NCI-H128 (cell line): ENCODE results near the gene IDE.
"Not testable (repeated sequence)": the region's sequence is repeated elsewhere in the genome, so short reads cannot be mapped to it uniquely, and the experiment has no call there.

Source experiments
- DNase-seq: peaks from one replicate; lab custom pipeline; 2025; ENCODE audit not compliant: unreplicated experiment; lab: John Stamatoyannopoulos, UW

The IDE gene

GRCh38 chr10:92420546-92421275 lies 153.2 kb downstream of the IDE start:
- no peak for DNase-seq

DNA sequence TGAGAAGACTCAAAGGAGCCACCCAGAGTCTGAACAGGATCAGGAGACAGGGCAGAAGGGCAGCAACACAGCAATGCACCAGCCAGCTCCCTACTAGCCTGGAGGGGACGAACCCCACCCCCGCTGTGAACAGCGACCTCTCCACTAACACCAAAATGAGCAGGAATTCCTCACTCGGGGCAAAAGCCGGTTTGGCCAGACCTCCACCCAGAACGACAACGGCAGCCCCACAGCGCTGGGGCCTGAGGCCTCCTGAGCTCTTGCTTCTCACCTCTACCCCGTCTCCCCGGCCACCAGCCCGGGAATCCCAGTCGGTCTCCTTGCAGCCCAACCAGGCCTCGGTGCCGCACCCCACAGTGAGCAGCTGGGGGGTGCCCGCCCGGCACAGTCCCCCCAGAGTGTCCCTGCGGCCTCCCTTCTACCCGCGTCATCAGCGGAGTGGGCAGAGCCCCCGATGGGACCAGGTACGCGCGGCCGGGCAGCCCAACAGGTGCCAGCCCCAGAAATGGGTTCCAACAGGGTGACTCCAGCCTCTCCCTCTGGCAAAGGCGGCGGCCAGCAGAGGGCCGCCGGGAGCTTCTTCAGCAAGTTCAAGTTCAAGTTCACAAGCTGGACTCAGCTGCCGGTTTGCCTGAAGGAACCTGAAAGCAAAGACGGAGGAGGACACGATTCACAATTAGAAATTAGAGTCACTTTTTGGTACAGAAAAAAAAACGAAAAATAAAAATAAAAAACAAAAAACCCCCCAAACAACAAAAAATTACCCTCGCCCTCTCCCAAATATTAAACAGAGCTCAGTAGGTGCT lies 153.9 kb downstream of the IDE start:
- DNase-seq: no peak

DNA sequence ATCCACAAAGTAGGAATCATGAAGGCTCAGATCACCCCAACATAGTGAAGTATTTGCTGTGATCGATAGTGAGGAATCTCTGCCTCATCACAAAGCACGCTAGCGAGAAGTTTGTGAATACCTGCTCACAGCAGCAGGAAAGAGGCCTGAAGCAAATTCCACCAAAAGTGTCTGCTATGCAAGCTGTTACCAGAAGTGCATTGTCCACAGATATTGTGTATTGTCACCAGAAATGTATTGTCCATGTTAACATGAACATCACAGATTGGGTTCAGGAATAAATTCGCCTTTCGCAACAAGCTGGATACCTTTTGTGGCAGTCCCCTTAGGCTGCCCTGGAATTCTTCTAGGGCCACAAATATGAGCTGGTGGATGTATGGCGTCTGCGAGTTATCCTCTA lies 155.0 kb downstream of the IDE start:
- DNase-seq: no peak

GRCh38 chr10:92418221-92418620 lies 155.7 kb downstream of the IDE start:
- no peak for DNase-seq

DNA sequence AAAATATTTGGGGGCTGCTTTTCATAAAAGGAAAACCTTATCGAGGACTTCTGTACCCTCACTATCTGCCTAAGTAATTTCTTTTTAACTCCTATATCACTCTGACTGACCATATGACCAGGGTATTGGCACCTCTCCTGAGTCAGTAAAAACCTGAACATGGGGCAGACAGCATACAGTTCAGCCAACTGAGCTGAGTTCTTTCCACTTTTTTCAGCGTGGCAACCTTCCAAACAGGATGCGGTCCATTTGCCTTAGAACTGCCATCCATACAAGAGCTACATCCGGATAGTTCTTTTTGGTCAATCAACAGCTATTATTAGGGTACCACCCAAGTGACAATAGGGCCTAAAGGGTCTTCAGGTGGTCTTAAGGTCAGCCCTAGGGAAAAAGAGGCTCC lies 160.4 kb downstream of the IDE start:
- DNase-seq: no peak

- DNase-seq: no peak
These were observed 160.9 kb downstream of the IDE start for GRCh38 chr10:92413011-92413410.

GRCh38 chr10:92411406-92411805 lies 162.5 kb downstream of the IDE start:
- no peak for DNase-seq

DNA sequence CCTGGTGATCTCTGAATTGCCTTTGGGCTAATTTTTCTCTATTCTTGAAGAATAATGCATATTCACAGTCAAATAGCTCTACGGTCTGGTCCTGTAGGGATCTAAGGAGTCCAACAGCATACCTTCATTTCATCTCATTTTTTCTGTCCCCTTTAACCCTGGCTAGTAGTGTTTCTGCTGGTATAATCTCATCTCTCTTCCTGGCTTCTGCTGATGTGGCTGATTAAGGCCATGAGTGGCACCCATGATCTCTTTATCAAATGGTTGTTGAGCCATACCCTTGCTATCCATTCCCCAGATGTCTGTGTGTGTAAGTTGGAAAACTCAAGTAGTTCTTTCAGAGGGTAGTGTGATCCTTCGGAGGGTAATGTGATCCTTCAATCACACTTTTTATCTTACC lies 163.4 kb downstream of the IDE start:
- DNase-seq: no peak

DNA sequence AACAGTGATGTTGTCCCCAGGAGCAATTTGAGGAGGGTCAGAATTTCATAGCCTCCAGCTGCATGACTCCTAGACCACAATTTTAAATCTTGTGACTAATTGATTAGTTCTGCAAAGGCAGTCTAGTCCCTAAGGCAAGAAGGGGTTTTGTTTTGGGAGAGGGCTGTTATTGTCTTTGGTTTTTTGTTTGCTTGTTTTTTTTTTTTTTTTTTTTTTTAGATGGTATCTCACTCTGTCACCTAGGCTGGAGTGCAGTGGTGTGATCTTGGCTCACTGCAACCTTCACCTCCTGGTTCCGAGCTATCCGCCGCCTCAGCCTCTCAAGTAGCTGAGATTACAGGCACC lies 165.9 kb downstream of the IDE start:
- DNase-seq: no peak

- no peak for DNase-seq
These were observed 166.4 kb downstream of the IDE start for GRCh38 chr10:92407305-92408016.

GRCh38 chr10:92405419-92405924 lies 168.4 kb downstream of the IDE start:
- DNase-seq: no peak

GRCh38 chr10:92404612-92405418 lies 169.1 kb downstream of the IDE start:
- no peak for DNase-seq

GRCh38 chr10:92402234-92402633 lies 171.7 kb downstream of the IDE start:
- DNase-seq: not testable (repeated sequence)
